Transverse colon (tissue), 3 donors: ENCODE results near the gene SAT2.
"Not testable (repeated sequence)": the region's sequence is repeated elsewhere in the genome, so short reads cannot be mapped to it uniquely, and the experiment has no call there.

Experiments
- EP300 ChIP-seq: sonication (generic); formaldehyde crosslinking; IDR thresholded peaks from one replicate; pipeline ENCODE4 v1.6.1; 2017; ENCODE audit warnings: antibody characterized with exemption, low read depth
- POLR2A ChIP-seq: fragments of 450-650 bp; IDR thresholded peaks from one replicate; pipeline ENCODE4 v1.6.1; 2016; ENCODE audit warnings: antibody characterized with exemption, mild to moderate bottlenecking, moderate library complexity
- TF ChIP-seq, protein P1 (sequence below), 5 experiments: fragments of 200-600 bp in 3 of 5; fragments of 450-650 bp in 2 of 5; sonication (generic) in 3 of 5; IDR thresholded peaks; 1 replicate in 2 of 5; 2 replicates in 3 of 5; pipeline ENCODE4 v1.5.1; 2016 to 2017; ENCODE audit warnings: antibody characterized with exemption in 5 of 5, inconsistent platforms in 3 of 5, mild to moderate bottlenecking in 2 of 5, moderate library complexity in 1 of 5

DNA sequence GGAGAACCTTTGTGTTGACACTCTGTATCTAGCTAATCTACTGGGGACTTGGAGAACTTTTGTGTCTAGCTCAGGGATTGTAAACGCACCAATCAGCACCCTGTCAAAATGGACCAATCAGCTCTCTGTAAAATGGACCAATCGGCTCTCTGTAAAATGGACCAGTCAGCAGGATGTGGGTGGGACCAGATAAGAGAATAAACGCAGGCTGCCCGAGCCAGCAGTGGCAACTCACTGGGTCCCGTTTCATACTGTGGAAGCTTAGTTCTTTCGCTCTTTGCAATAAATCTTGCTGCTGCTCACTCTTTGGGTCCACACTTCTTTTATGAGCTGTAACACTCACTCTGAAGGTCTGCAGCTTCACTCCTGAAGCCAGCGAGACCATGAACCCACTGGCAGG is 14.0 kb upstream of the SAT2 start:
- TF ChIP-seq, protein P1, sequence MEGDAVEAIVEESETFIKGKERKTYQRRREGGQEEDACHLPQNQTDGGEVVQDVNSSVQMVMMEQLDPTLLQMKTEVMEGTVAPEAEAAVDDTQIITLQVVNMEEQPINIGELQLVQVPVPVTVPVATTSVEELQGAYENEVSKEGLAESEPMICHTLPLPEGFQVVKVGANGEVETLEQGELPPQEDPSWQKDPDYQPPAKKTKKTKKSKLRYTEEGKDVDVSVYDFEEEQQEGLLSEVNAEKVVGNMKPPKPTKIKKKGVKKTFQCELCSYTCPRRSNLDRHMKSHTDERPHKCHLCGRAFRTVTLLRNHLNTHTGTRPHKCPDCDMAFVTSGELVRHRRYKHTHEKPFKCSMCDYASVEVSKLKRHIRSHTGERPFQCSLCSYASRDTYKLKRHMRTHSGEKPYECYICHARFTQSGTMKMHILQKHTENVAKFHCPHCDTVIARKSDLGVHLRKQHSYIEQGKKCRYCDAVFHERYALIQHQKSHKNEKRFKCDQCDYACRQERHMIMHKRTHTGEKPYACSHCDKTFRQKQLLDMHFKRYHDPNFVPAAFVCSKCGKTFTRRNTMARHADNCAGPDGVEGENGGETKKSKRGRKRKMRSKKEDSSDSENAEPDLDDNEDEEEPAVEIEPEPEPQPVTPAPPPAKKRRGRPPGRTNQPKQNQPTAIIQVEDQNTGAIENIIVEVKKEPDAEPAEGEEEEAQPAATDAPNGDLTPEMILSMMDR (IDR thresholded peaks at IDR 0.05) = not testable (repeated sequence)
- TF ChIP-seq POLR2A, EP300: not testable (repeated sequence)
